Liver (tissue), 9 donors: ENCODE data around the gene SDK2. TPM values are rescaled to one million over a fixed set of nuclear protein-coding genes. Genes with fewer than 3 reads are reported as not detected.

Experiments
- DNase-seq: peaks from one replicate; pipeline ENCODE4 v3.0.0-alpha.2; 2017; ENCODE audit warnings: low spot score
- H3K27ac ChIP-seq, 2 donors: one replicate each; pipeline ENCODE4 v1.7.0; 2013; ENCODE audit warnings: inconsistent platforms in 2 of 2, low read length in 2 of 2, control low read depth in 1 of 2, low read depth in 1 of 2, mild to moderate bottlenecking in 1 of 2
- H3K27me3 ChIP-seq, 4 donors: one replicate each; pipeline versions ENCODE4 v1.6.1 to v1.7.0; 2013; ENCODE audit warnings: low read length in 3 of 4, inconsistent platforms in 1 of 4, mild to moderate bottlenecking in 1 of 4, moderate library complexity in 1 of 4; ENCODE audit not compliant: control insufficient read depth in 4 of 4, insufficient read depth in 4 of 4
- H3K36me3 ChIP-seq, 4 donors: one replicate each; pipeline versions ENCODE4 v1.6.1 to v1.7.0; 2013; ENCODE audit warnings: low read length in 3 of 4, mild to moderate bottlenecking in 3 of 4, low read depth in 1 of 4, moderate library complexity in 1 of 4; ENCODE audit not compliant: control insufficient read depth in 4 of 4, insufficient read depth in 3 of 4
- H3K4me1 ChIP-seq, 4 donors: one replicate each; pipeline versions ENCODE4 v1.6.1 to v1.7.0; 2013; ENCODE audit warnings: low read length in 3 of 4, mild to moderate bottlenecking in 3 of 4, moderate library complexity in 1 of 4; ENCODE audit not compliant: control insufficient read depth in 4 of 4, insufficient read depth in 4 of 4
- H3K4me3 ChIP-seq, 3 donors: one replicate each; pipeline versions ENCODE4 v1.6.1 to v1.7.0; 2013; ENCODE audit warnings: low read length in 3 of 3, control low read depth in 1 of 3, low read depth in 1 of 3, mild to moderate bottlenecking in 1 of 3
- H3K9ac ChIP-seq, 2 donors: one replicate each; pipeline ENCODE4 v1.7.0; 2013; ENCODE audit warnings: low read length in 2 of 2, mild to moderate bottlenecking in 2 of 2, moderate library complexity in 2 of 2, control low read depth in 1 of 2, low read depth in 1 of 2
- H3K9me3 ChIP-seq, 4 donors: one replicate each; pipeline versions ENCODE4 v1.6.1 to v1.7.0; 2013; ENCODE audit warnings: low read length in 3 of 4; ENCODE audit not compliant: control insufficient read depth in 4 of 4
- EGR1 ChIP-seq, 2 donors: IDR thresholded peaks; 2 replicates each; pipeline ENCODE4 v1.6.1; 2016 to 2018; ENCODE audit warnings: antibody characterized with exemption in 2 of 2, low read depth in 2 of 2
- FOXA1 ChIP-seq: IDR thresholded peaks from 2 replicates; pipeline ENCODE4 v1.6.1; 2016; ENCODE audit warnings: antibody characterized with exemption
- FOXA2 ChIP-seq: IDR thresholded peaks from 2 replicates; pipeline ENCODE4 v1.6.1; 2016; ENCODE audit warnings: antibody characterized with exemption
- GABPA ChIP-seq, 2 donors: IDR thresholded peaks in 1 of 2; conservative IDR thresholded peaks in 1 of 2; 2 replicates each; pipeline ENCODE4 v1.6.1; 2016; ENCODE audit warnings: antibody characterized with exemption in 2 of 2, mild to moderate bottlenecking in 1 of 2, moderate library complexity in 1 of 2
- HNF4A ChIP-seq, 2 donors: conservative IDR thresholded peaks; 2 replicates each; pipeline ENCODE4 v1.6.1; 2016; ENCODE audit warnings: antibody characterized with exemption in 2 of 2, mild to moderate bottlenecking in 2 of 2
- HNF4G ChIP-seq: IDR thresholded peaks from 2 replicates; pipeline ENCODE4 v1.6.1; 2016; ENCODE audit warnings: antibody characterized with exemption
- JUND ChIP-seq, 2 donors: IDR thresholded peaks; 2 replicates each; pipeline ENCODE4 v1.6.1; 2016; ENCODE audit warnings: antibody characterized with exemption in 2 of 2
- NR2F2 ChIP-seq: IDR thresholded peaks from 2 replicates; pipeline ENCODE4 v1.6.1; 2016; ENCODE audit warnings: antibody characterized with exemption
- RAD21 ChIP-seq, 2 donors: IDR thresholded peaks; 2 replicates each; pipeline ENCODE4 v1.6.1; 2016; ENCODE audit warnings: antibody characterized with exemption in 2 of 2, mild to moderate bottlenecking in 2 of 2
- RXRA ChIP-seq, 2 donors: IDR thresholded peaks; 2 replicates each; pipeline ENCODE4 v1.6.1; 2017 to 2018; ENCODE audit warnings: antibody characterized with exemption in 2 of 2, mild to moderate bottlenecking in 1 of 2
- SP1 ChIP-seq: IDR thresholded peaks from 2 replicates; pipeline ENCODE4 v1.6.1; 2018; ENCODE audit warnings: antibody characterized with exemption, mild to moderate bottlenecking
- TAF1 ChIP-seq: conservative IDR thresholded peaks from 2 replicates; pipeline ENCODE4 v1.6.1; 2016; ENCODE audit warnings: antibody characterized with exemption, mild to moderate bottlenecking
- YY1 ChIP-seq: IDR thresholded peaks from 2 replicates; pipeline ENCODE4 v1.6.1; 2016; ENCODE audit warnings: antibody characterized with exemption, mild to moderate bottlenecking
- WGBS: extraction: QIAGEN DNeasy Blood & Tissue Kit; methylation state at CpG from one replicate; pipeline ENCODE4 v1.1.7; 2013; 5-methylcytosine and 5-hydroxymethylcytosine counted together
- polyA plus RNA-seq, 2 donors: library from polyadenylated mRNA; stranded (reverse) in 1 of 2; unstranded in 1 of 2; fragments of 200-250 nt in 1 of 2; fragments of >200 nt in 1 of 2; fragmentation: Nextera tagmentation in 1 of 2; extraction: Ambion mirVana in 1 of 2; gene quantifications; one replicate each; pipeline versions ENCODE4 v1.2.1 to v1.2.3, GENCODE V29; 2013 to 2015
- total RNA-seq, 2 donors: library from RNA; depleted of rRNA; stranded (reverse); fragments of >200 nt; gene quantifications; one replicate each; pipeline ENCODE4 v1.2.3, GENCODE V29; 2014
- TF ChIP-seq, protein P1 (sequence below): IDR thresholded peaks from 2 replicates; pipeline ENCODE4 v1.6.1; 2016; ENCODE audit warnings: antibody characterized with exemption
- TF ChIP-seq, protein P2 (sequence below): IDR thresholded peaks from 2 replicates; pipeline ENCODE4 v1.6.1; 2016; ENCODE audit warnings: antibody characterized with exemption
- TF ChIP-seq, protein P3 (sequence below): IDR thresholded peaks from 2 replicates; pipeline ENCODE4 v1.6.1; 2016; ENCODE audit warnings: antibody characterized with exemption, mild to moderate bottlenecking
- TF ChIP-seq, protein P4 (sequence below): IDR thresholded peaks from 2 replicates; pipeline ENCODE4 v1.6.1; 2016; ENCODE audit warnings: antibody characterized with exemption
- TF ChIP-seq, protein P5 (sequence below): fragments of 150-350 bp; IDR thresholded peaks from 2 replicates; pipeline ENCODE4 v1.5.1; 2017; ENCODE audit warnings: improper control_type of control experiment, low read depth, low read length; ENCODE audit not compliant: missing input control
- donor health status: healthy.
- donor health status: healthy.
- donor health status: healthy.
- donor health status: healthy.
- donor health status: healthy.

SDK2 gene
- total and polyA plus RNA-seq, 4 donors = 0.05 to 0.42 (median 0.10) TPM

DNA sequence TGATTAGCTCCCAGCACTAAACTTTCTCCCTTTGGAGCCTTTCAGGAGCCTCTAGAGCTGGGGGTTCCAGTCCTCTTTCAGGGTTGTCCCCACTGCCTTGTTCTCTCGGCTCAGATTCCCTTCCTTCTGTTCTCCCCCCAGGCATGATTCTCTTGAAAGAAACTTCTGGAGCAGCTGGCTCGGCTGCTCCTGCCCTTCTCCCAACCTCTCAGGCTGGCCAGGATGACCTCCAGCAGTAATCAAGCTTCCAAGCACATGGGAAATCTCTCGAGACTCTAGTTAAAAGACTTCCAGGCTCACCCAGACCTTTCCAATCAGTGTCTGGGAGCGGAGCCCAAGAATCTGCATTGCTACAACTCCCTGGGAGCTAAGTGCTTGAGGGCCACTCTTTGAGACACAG lies 3.6 kb downstream of the SDK2 start:
- Histone ChIP-seq H3K4me1 (peaks cover 4 to 25% (median 12%) of the 10 kb centered on the region in 4 donors), H3K9me3 (no peaks in the 10 kb centered on the region), H3K27me3 (peaks cover 5 to 11% (median 8%) of the 10 kb centered on the region in 4 donors), H3K27ac (no peak overlapping the region), H3K9ac (no peak overlapping the region), H3K4me3 (no peak overlapping the region), H3K36me3 (no peaks in the 10 kb centered on the region)
- WGBS = 59% methylated on average over 4 of the region's 4 CpGs
- no peak for DNase-seq
- TF ChIP-seq TAF1 = no peak
- TF ChIP-seq, protein P1, sequence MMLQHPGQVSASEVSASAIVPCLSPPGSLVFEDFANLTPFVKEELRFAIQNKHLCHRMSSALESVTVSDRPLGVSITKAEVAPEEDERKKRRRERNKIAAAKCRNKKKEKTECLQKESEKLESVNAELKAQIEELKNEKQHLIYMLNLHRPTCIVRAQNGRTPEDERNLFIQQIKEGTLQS = no peak
- TF ChIP-seq, protein P2, sequence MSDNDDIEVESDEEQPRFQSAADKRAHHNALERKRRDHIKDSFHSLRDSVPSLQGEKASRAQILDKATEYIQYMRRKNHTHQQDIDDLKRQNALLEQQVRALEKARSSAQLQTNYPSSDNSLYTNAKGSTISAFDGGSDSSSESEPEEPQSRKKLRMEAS = no peak

DNA sequence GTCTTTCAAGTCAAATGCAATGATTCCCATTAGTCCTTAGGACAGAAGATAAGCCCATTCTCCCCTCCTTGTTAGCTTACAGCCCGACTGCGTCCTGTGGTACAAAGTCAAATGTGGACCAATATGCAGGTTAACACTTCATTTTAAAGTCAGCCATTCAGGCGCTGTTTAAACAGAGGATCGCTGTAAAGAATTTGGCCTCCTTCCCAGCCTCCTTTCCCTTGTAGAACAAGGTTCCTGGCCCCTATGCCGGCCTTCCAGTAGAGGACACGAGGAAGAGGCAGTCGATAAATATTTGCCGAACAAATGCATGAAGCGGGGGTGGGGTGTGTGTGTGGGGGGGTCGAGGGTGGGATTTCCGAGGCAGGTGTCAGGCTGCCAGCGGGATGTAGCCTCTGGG lies 4.3 kb downstream of the SDK2 start:
- Histone ChIP-seq H3K4me3 (no peak overlapping the region), H3K27me3 (peaks cover 5 to 11% (median 5%) of the 10 kb centered on the region in 4 donors), H3K27ac (no peak overlapping the region), H3K9me3 (no peaks in the 10 kb centered on the region), H3K36me3 (no peaks in the 10 kb centered on the region), H3K9ac (no peak overlapping the region), H3K4me1 (peaks cover 2 to 19% (median 8%) of the 10 kb centered on the region in 4 donors)
- TF ChIP-seq RAD21 (IDR thresholded peaks at IDR 0.05) = no peak
- TF ChIP-seq, protein P2 = no peak
- no peak for TF ChIP-seq FOXA1
- TF ChIP-seq RXRA (IDR thresholded peaks at IDR 0.05) = no peak
- TF ChIP-seq HNF4G = no peak
- no peak for TF ChIP-seq GABPA (IDR thresholded peaks at IDR 0.05 in 1 of 2, conservative IDR thresholded peaks at IDR 0.05 in 1 of 2)
- TF ChIP-seq, protein P3, sequence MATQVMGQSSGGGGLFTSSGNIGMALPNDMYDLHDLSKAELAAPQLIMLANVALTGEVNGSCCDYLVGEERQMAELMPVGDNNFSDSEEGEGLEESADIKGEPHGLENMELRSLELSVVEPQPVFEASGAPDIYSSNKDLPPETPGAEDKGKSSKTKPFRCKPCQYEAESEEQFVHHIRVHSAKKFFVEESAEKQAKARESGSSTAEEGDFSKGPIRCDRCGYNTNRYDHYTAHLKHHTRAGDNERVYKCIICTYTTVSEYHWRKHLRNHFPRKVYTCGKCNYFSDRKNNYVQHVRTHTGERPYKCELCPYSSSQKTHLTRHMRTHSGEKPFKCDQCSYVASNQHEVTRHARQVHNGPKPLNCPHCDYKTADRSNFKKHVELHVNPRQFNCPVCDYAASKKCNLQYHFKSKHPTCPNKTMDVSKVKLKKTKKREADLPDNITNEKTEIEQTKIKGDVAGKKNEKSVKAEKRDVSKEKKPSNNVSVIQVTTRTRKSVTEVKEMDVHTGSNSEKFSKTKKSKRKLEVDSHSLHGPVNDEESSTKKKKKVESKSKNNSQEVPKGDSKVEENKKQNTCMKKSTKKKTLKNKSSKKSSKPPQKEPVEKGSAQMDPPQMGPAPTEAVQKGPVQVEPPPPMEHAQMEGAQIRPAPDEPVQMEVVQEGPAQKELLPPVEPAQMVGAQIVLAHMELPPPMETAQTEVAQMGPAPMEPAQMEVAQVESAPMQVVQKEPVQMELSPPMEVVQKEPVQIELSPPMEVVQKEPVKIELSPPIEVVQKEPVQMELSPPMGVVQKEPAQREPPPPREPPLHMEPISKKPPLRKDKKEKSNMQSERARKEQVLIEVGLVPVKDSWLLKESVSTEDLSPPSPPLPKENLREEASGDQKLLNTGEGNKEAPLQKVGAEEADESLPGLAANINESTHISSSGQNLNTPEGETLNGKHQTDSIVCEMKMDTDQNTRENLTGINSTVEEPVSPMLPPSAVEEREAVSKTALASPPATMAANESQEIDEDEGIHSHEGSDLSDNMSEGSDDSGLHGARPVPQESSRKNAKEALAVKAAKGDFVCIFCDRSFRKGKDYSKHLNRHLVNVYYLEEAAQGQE = no peak
- no peak for TF ChIP-seq FOXA2
- TF ChIP-seq JUND (IDR thresholded peaks at IDR 0.05) = no peak
- TF ChIP-seq EGR1 (IDR thresholded peaks at IDR 0.05; ENCODE audit: low read depth in 2 of 2) = no peak
- TF ChIP-seq, protein P4, sequence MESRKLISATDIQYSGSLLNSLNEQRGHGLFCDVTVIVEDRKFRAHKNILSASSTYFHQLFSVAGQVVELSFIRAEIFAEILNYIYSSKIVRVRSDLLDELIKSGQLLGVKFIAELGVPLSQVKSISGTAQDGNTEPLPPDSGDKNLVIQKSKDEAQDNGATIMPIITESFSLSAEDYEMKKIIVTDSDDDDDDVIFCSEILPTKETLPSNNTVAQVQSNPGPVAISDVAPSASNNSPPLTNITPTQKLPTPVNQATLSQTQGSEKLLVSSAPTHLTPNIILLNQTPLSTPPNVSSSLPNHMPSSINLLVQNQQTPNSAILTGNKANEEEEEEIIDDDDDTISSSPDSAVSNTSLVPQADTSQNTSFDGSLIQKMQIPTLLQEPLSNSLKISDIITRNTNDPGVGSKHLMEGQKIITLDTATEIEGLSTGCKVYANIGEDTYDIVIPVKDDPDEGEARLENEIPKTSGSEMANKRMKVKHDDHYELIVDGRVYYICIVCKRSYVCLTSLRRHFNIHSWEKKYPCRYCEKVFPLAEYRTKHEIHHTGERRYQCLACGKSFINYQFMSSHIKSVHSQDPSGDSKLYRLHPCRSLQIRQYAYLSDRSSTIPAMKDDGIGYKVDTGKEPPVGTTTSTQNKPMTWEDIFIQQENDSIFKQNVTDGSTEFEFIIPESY = no peak
- TF ChIP-seq HNF4A (conservative IDR thresholded peaks at IDR 0.05) = no peak
- TF ChIP-seq, protein P5, sequence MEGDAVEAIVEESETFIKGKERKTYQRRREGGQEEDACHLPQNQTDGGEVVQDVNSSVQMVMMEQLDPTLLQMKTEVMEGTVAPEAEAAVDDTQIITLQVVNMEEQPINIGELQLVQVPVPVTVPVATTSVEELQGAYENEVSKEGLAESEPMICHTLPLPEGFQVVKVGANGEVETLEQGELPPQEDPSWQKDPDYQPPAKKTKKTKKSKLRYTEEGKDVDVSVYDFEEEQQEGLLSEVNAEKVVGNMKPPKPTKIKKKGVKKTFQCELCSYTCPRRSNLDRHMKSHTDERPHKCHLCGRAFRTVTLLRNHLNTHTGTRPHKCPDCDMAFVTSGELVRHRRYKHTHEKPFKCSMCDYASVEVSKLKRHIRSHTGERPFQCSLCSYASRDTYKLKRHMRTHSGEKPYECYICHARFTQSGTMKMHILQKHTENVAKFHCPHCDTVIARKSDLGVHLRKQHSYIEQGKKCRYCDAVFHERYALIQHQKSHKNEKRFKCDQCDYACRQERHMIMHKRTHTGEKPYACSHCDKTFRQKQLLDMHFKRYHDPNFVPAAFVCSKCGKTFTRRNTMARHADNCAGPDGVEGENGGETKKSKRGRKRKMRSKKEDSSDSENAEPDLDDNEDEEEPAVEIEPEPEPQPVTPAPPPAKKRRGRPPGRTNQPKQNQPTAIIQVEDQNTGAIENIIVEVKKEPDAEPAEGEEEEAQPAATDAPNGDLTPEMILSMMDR = no peak
- TF ChIP-seq, protein P1 = no peak
- TF ChIP-seq NR2F2 = no peak
- TF ChIP-seq YY1 = no peak
- no peak for TF ChIP-seq TAF1
- no peak for TF ChIP-seq SP1
- 32% methylated on average over 12 of the region's 12 CpGs for WGBS
- DNase-seq = no peak
